NCI-H1930 (cell line): Measurements from ENCODE around the gene TUT4.
A peak's percentile ranks its signal among the peaks of the same experiment; 100 is the strongest.

ENCODE experiments used
- DNase-seq, 2 experiments: peaks; one replicate each; lab custom pipeline; 2025; lab: John Stamatoyannopoulos, UW

Gene TUT4

GRCh38 chr1:52403566-52404115, 149.3 kb downstream of the TUT4 start:
- peak in 1 of 2 experiments; percentile 13 for DNase-seq

GRCh38 chr1:52402860-52403240, 150.0 kb downstream of the TUT4 start:
- no peak for DNase-seq

GRCh38 chr1:52400131-52400530, 152.8 kb downstream of the TUT4 start:
- DNase-seq = no peak

- no peak for DNase-seq
Observed at GRCh38 chr1:52399629-52400028, 153.3 kb downstream of the TUT4 start.

GRCh38 chr1:52393174-52393573, 159.7 kb downstream of the TUT4 start:
- no peak for DNase-seq

- DNase-seq = no peak
Observed at GRCh38 chr1:52386458-52386857, 166.4 kb downstream of the TUT4 start.

GRCh38 chr1:52385376-52385775, 167.5 kb downstream of the TUT4 start:
- no peak for DNase-seq
